B cell (primary cell): ENCODE results near the gene HAUS3. TPM values are rescaled to one million over a fixed set of nuclear protein-coding genes. Genes with fewer than 3 reads are reported as not detected.
A peak's percentile ranks its signal among the peaks of the same experiment; 100 is the strongest.

Experiments used
- ATAC-seq: fragments of 200-7000 bp; cut with Tn5 transposase; one replicate; pipeline ENCODE4 v1.10.0; 2021; ENCODE audit warnings: low read depth, mild to moderate bottlenecking, moderate number of reproducible peaks, moderate library complexity
- CTCF ChIA-PET: fragments of 350-600 bp; sonication (Branson Sonifier 250); formaldehyde crosslinking; loops from one replicate; lab custom pipeline; 2021; ENCODE audit warnings: antibody characterized with exemption, inconsistent platforms; lab: Charles Lee
- POLR2A ChIA-PET: fragments of 350-600 bp; sonication (Branson Sonifier 250); formaldehyde crosslinking; loops from one replicate; lab custom pipeline; 2021; ENCODE audit warnings: antibody characterized with exemption; lab: Charles Lee
- DNase-seq: peaks from one replicate; pipeline ENCODE4 v3.0.0; 2013
- H2AFZ ChIP-seq: 2 replicates; pipeline ENCODE4 v1.6.1; 2012; ENCODE audit warnings: mild to moderate bottlenecking, low read depth, low read length; ENCODE audit not compliant: insufficient read depth, poor library complexity, severe bottlenecking
- H3K27ac ChIP-seq, 2 donors: 1 replicate in 1 of 2; 2 replicates in 1 of 2; pipeline ENCODE4 v1.5.1; 2012 to 2013; ENCODE audit warnings: low read length in 2 of 2, mild to moderate bottlenecking in 2 of 2, moderate library complexity in 1 of 2
- H3K27me3 ChIP-seq, 4 experiments: fragments of 200-600 bp in 1 of 4; sonication (generic) in 1 of 4; replicated peaks in 1 of 4; 1 replicate in 2 of 4; 2 replicates in 2 of 4; pipeline versions ENCODE4 v1.6.1 to v1.7.0; 2013 to 2016; ENCODE audit warnings: low read length in 3 of 4, mild to moderate bottlenecking in 2 of 4, mixed read lengths in 1 of 4, moderate library complexity in 1 of 4; ENCODE audit not compliant: insufficient read depth in 4 of 4, control insufficient read depth in 3 of 4; ENCODE audit errors: control extremely low read depth in 1 of 4
- H3K36me3 ChIP-seq, 2 experiments: replicated peaks in 1 of 2; 1 replicate in 1 of 2; 2 replicates in 1 of 2; pipeline versions ENCODE4 v1.6.1 to v1.7.1; 2013; ENCODE audit warnings: low read length in 1 of 2; ENCODE audit not compliant: insufficient read depth in 2 of 2, control insufficient read depth in 1 of 2; ENCODE audit errors: control extremely low read depth in 1 of 2, extremely low read depth in 1 of 2
- H3K4me1 ChIP-seq, 2 donors: fragments of 200-600 bp in 1 of 2; sonication (generic) in 1 of 2; 1 replicate in 1 of 2; 2 replicates in 1 of 2; pipeline versions ENCODE4 v1.5.1 to v1.6.1; 2013 to 2017; ENCODE audit warnings: low read length in 2 of 2; ENCODE audit not compliant: control insufficient read depth in 2 of 2, insufficient read depth in 2 of 2
- H3K4me2 ChIP-seq: replicated peaks from 2 replicates; pipeline ENCODE3; 2012; ENCODE audit warnings: mild to moderate bottlenecking, low read depth, low read length; ENCODE audit not compliant: poor library complexity, severe bottlenecking
- H3K4me3 ChIP-seq, 5 experiments: fragments of 200-600 bp in 1 of 5; sonication (generic) in 1 of 5; 1 replicate in 3 of 5; 2 replicates in 2 of 5; pipeline versions ENCODE4 v1.5.1 to v1.7.0; 2011 to 2016; ENCODE audit warnings: low read length in 4 of 5, mild to moderate bottlenecking in 4 of 5, low read depth in 2 of 5, control low read depth in 1 of 5, moderate library complexity in 1 of 5; ENCODE audit not compliant: insufficient read depth in 1 of 5; ENCODE audit errors: control extremely low read depth in 1 of 5, extremely low read depth in 1 of 5
- H3K79me2 ChIP-seq: fragments of 200-600 bp; sonication (generic); one replicate; pipeline ENCODE4 v1.6.0; 2016; ENCODE audit warnings: low read length; ENCODE audit not compliant: control insufficient read depth, insufficient read depth
- H3K9ac ChIP-seq: fragments of 200-600 bp; sonication (generic); 2 replicates; pipeline ENCODE4 v1.6.1; 2017; ENCODE audit warnings: mild to moderate bottlenecking, low read length, moderate library complexity
- H3K9me3 ChIP-seq, 3 donors: one replicate each; pipeline versions ENCODE4 v1.6.1 to v1.7.1; 2013; ENCODE audit warnings: low read length in 2 of 3; ENCODE audit not compliant: control insufficient read depth in 2 of 3, insufficient read depth in 1 of 3; ENCODE audit errors: control extremely low read depth in 1 of 3
- H4K20me1 ChIP-seq: 2 replicates; pipeline ENCODE4 v1.6.0; 2012; ENCODE audit warnings: mild to moderate bottlenecking, low read length; ENCODE audit not compliant: insufficient read depth, control insufficient read depth, poor library complexity, severe bottlenecking
- H3K27ac Mint-ChIP-seq: one replicate; pipeline ENCODE4 v1.8.0; 2021; ENCODE audit warnings: mixed read lengths
- H3K27me3 Mint-ChIP-seq: one replicate; pipeline ENCODE4 v1.8.0; 2021; ENCODE audit warnings: mixed read lengths
- H3K4me1 Mint-ChIP-seq: one replicate; pipeline ENCODE4 v1.8.0; 2021; ENCODE audit warnings: mixed read lengths
- H3K4me3 Mint-ChIP-seq: one replicate; pipeline ENCODE4 v1.8.0; 2021; ENCODE audit warnings: mixed read lengths
- H3K9me3 Mint-ChIP-seq: one replicate; pipeline ENCODE4 v1.8.0; 2022; ENCODE audit warnings: mixed read lengths; ENCODE audit not compliant: insufficient read depth
- CTCF ChIP-seq: fragments of 200-600 bp; IDR thresholded peaks from one replicate; pipeline ENCODE4 v1.8.0; 2022; ENCODE audit warnings: antibody characterized with exemption, mild to moderate bottlenecking
- EZH2 ChIP-seq: IDR thresholded peaks from 2 replicates; pipeline ENCODE4 v1.6.1; 2012; ENCODE audit warnings: borderline replicate concordance, low read depth, mild to moderate bottlenecking, moderate library complexity, low read length; ENCODE audit not compliant: insufficient read depth, poor library complexity, severe bottlenecking
- WGBS: methylation state at CpG from one replicate; pipeline ENCODE4 v1.1.5; 2013; ENCODE audit warnings: missing lambda C conversion rate; ENCODE audit not compliant: insufficient coverage; 5-methylcytosine and 5-hydroxymethylcytosine counted together
- intact Hi-C: fragments of 100-400 bp; cut with micrococcal nuclease; formaldehyde crosslinking; loops from one replicate; pipeline ENCODE4 v1.10.0; 2022
- polyA plus RNA-seq: library from polyadenylated mRNA; depleted of rRNA; stranded (reverse); fragments of >200 nt; gene quantifications from 2 replicates; pipeline ENCODE4 v1.2.3, GENCODE V29; 2012
- total RNA-seq, 2 donors: library from RNA; stranded (reverse); fragments of 120-200 nt in 1 of 2; gene quantifications; 1 replicate in 1 of 2; 2 replicates in 1 of 2; pipeline versions ENCODE4 v1.2.3 to v1.2.4, GENCODE V29; 2013 to 2022

Gene HAUS3
- total and polyA plus RNA-seq, 2 donors (not counting 1 experiment from before 2014, with no cell fraction given), result 8.2 to 26.5 TPM

- peak overlapping the region; percentile 99 for H3K4me2 ChIP-seq
- WGBS, result 96% methylated on average over 17 of the region's 18 CpGs
- no peaks in the 10 kb centered on the region for H3K27me3 ChIP-seq
- no peaks in the 10 kb centered on the region for H3K9me3 ChIP-seq
- H2AFZ ChIP-seq, result no peak overlapping the region
- H3K9ac ChIP-seq, result no peak overlapping the region
- H3K4me3 Mint-ChIP-seq, result no peak overlapping the region
- peaks cover 76% of the 10 kb centered on the region for H4K20me1 ChIP-seq
- intact Hi-C loops, result no loop called here
- ATAC-seq (no peak), DNase-seq (no peak)
- ChIA-PET POLR2A (interaction anchor here (0.9 to 1.0 kb wide), 2 partner anchors 33 to 96 kb away, joined by 3 read pairs; no protein-coding TSS in a partner anchor), CTCF (interaction anchor here (1.0 to 2.8 kb wide), 3 partner anchors 14 to 96 kb away, joined by 3 to 9 read pairs (median 6); no protein-coding TSS in a partner anchor)
- peaks cover 56% of the 10 kb centered on the region for H3K79me2 ChIP-seq
- peaks cover 21 to 37% of the 10 kb centered on the region in 2 donors for H3K4me1 ChIP-seq
- H3K4me3 ChIP-seq, result no peak overlapping the region
- TF ChIP-seq EZH2, result no peak
- no peak for TF ChIP-seq CTCF
- peaks cover 23% of the 10 kb centered on the region for H3K4me1 Mint-ChIP-seq
- peak overlapping the region; percentile 50 for H3K27ac Mint-ChIP-seq
- no peak overlapping the region for H3K27ac ChIP-seq
- H3K36me3 ChIP-seq, result peaks cover 0 to 39% of the 10 kb centered on the region in 2 experiments
- no peaks in the 10 kb centered on the region for H3K27me3 Mint-ChIP-seq
- no peaks in the 10 kb centered on the region for H3K9me3 Mint-ChIP-seq
These were observed 16.4 kb upstream of the HAUS3 start for GRCh38 chr4:2258091-2259035.
